ENCODE results near the gene ORC2. TPM values are rescaled to one million over a fixed set of nuclear protein-coding genes. Genes with fewer than 3 reads are reported as not detected.

Gene ORC2
- polyA plus RNA-seq, 3 donors = 3.1 to 5.4 (median 3.9) TPM

DNA sequence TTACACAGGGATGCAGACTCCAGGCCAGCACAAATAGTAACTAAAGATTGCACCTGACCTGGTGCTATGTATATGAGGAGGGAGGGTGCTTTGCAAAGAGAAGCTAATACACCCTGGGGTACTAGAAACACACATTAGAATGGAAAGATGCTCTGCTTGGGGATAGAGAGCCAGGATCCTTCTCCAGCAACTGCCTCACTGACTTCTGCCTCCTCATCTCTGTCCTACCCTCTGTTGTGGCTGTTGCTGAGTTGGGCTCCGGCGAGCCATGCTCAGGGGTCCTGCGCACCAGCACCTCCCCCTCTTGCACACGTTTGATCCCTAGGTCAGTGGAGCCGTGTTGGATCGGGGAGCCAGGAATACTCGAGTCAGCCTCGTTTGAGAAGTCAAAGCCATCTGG, 23.7 kb upstream of the ORC2 start:
- H3K9me3 ChIP-seq (replicated peaks in 1 of 2; ENCODE audit: control insufficient read depth in 1 of 2, insufficient read depth in 1 of 2, low read length in 2 of 2) = no peaks in the 10 kb centered on the region
- intact Hi-C loops (cut with micrococcal nuclease) = no loop called here
- no peak overlapping the region for H3K4me3 ChIP-seq (replicated peaks in 1 of 3; ENCODE audit: low read depth in 2 of 3, low read length in 3 of 3)
- Mint-ChIP-seq H3K4me1 (no peaks in the 10 kb centered on the region), H3K36me3 (peaks cover 45 to 62% of the 10 kb centered on the region in 2 donors), H3K9me3 (no peaks in the 10 kb centered on the region), H3K4me3 (no peak overlapping the region), H3K27ac (peak overlapping the region in 1 of 7 donors; percentile 76), H3K27me3 (ENCODE audit: low read depth in 3 of 3) (peaks cover 0 to 1% (median 0%) of the 10 kb centered on the region in 3 donors)
- no peaks in the 10 kb centered on the region for H4K20me1 ChIP-seq (ENCODE audit: insufficient read depth, low read length)
- WGBS (ENCODE audit: insufficient coverage) = 100% methylated on average over 6 of the region's 8 CpGs
- H3K27ac ChIP-seq (ENCODE audit: low read depth in 1 of 2, low read length in 2 of 2) = no peak overlapping the region
- H3K27me3 ChIP-seq (ENCODE audit: control insufficient read depth in 2 of 2, insufficient read depth in 2 of 2, low read length in 2 of 2) = no peaks in the 10 kb centered on the region
- no peaks in the 10 kb centered on the region for H3K79me2 ChIP-seq (ENCODE audit: insufficient read depth, low read length)
- peaks cover 75 to 80% of the 10 kb centered on the region in 2 donors for H3K36me3 ChIP-seq (replicated peaks in 1 of 2; ENCODE audit: control insufficient read depth in 1 of 2, insufficient read depth in 2 of 2, low read length in 2 of 2)
- H2AFZ ChIP-seq (ENCODE audit: insufficient read depth, low read depth, low read length, poor library complexity, severe bottlenecking) = no peak overlapping the region
- no peak for DNase-seq
- TF ChIP-seq, protein P1, sequence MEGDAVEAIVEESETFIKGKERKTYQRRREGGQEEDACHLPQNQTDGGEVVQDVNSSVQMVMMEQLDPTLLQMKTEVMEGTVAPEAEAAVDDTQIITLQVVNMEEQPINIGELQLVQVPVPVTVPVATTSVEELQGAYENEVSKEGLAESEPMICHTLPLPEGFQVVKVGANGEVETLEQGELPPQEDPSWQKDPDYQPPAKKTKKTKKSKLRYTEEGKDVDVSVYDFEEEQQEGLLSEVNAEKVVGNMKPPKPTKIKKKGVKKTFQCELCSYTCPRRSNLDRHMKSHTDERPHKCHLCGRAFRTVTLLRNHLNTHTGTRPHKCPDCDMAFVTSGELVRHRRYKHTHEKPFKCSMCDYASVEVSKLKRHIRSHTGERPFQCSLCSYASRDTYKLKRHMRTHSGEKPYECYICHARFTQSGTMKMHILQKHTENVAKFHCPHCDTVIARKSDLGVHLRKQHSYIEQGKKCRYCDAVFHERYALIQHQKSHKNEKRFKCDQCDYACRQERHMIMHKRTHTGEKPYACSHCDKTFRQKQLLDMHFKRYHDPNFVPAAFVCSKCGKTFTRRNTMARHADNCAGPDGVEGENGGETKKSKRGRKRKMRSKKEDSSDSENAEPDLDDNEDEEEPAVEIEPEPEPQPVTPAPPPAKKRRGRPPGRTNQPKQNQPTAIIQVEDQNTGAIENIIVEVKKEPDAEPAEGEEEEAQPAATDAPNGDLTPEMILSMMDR (IDR thresholded peaks at IDR 0.05) = no peak
- no peaks in the 10 kb centered on the region for H3K4me1 ChIP-seq (ENCODE audit: control insufficient read depth in 1 of 2, insufficient read depth in 2 of 2, low read length in 2 of 2)
- no peak overlapping the region for H3K4me2 ChIP-seq (replicated peaks; ENCODE audit: extremely low read depth, low read length, poor library complexity, severe bottlenecking)
- H3K9ac ChIP-seq (ENCODE audit: insufficient read depth, low read length, poor library complexity, severe bottlenecking) = no peak overlapping the region

DNA sequence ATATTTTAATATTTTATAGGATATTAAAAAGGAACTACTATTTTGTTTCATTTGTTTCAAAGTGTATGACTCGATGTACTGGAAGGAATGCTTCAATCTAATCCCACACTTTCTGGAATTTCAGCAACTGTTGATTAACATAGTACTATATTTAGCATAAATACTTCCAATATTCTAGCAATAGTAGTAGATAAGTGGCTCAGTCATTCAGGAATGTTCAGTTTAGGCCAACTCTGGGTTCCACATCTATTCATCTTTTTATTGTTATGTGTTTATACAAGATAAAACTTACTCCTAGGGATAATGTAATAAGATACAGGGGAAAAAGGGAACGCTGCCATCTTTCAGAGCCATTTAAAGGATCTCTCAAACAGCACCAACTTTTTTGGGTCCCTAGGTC, 22.3 kb upstream of the ORC2 start:
- no CpG with 5 or more reads among the region's 2 CpGs for WGBS (ENCODE audit: insufficient coverage)
- Histone ChIP-seq H3K79me2 (ENCODE audit: insufficient read depth, low read length) (no peaks in the 10 kb centered on the region), H4K20me1 (ENCODE audit: insufficient read depth, low read length) (no peaks in the 10 kb centered on the region), H3K36me3 (replicated peaks in 1 of 2; ENCODE audit: control insufficient read depth in 1 of 2, insufficient read depth in 2 of 2, low read length in 2 of 2) (peaks cover 77 to 80% of the 10 kb centered on the region in 2 donors), H2AFZ (ENCODE audit: insufficient read depth, low read depth, low read length, poor library complexity, severe bottlenecking) (no peak overlapping the region), H3K4me2 (replicated peaks; ENCODE audit: extremely low read depth, low read length, poor library complexity, severe bottlenecking) (no peak overlapping the region), H3K27ac (ENCODE audit: low read depth in 1 of 2, low read length in 2 of 2) (no peak overlapping the region), H3K4me1 (ENCODE audit: control insufficient read depth in 1 of 2, insufficient read depth in 2 of 2, low read length in 2 of 2) (no peaks in the 10 kb centered on the region), H3K27me3 (ENCODE audit: control insufficient read depth in 2 of 2, insufficient read depth in 2 of 2, low read length in 2 of 2) (no peaks in the 10 kb centered on the region), H3K4me3 (replicated peaks in 1 of 3; ENCODE audit: low read depth in 2 of 3, low read length in 3 of 3) (no peak overlapping the region), H3K9ac (ENCODE audit: insufficient read depth, low read length, poor library complexity, severe bottlenecking) (no peak overlapping the region), H3K9me3 (replicated peaks in 1 of 2; ENCODE audit: control insufficient read depth in 1 of 2, insufficient read depth in 1 of 2, low read length in 2 of 2) (no peaks in the 10 kb centered on the region)
- no peaks in the 10 kb centered on the region for H3K4me1 Mint-ChIP-seq
- H3K27ac Mint-ChIP-seq = no peak overlapping the region
- peaks cover 43 to 61% of the 10 kb centered on the region in 2 donors for H3K36me3 Mint-ChIP-seq
- DNase-seq = no peak
- intact Hi-C loops (cut with micrococcal nuclease) = no loop called here
- peaks cover 0 to 1% (median 0%) of the 10 kb centered on the region in 3 donors for H3K27me3 Mint-ChIP-seq (ENCODE audit: low read depth in 3 of 3)
- TF ChIP-seq, protein P1 (IDR thresholded peaks at IDR 0.05) = no peak
- H3K9me3 Mint-ChIP-seq = no peaks in the 10 kb centered on the region
- H3K4me3 Mint-ChIP-seq = no peak overlapping the region
